ENCODE results near the gene SEC14L2.

DNA sequence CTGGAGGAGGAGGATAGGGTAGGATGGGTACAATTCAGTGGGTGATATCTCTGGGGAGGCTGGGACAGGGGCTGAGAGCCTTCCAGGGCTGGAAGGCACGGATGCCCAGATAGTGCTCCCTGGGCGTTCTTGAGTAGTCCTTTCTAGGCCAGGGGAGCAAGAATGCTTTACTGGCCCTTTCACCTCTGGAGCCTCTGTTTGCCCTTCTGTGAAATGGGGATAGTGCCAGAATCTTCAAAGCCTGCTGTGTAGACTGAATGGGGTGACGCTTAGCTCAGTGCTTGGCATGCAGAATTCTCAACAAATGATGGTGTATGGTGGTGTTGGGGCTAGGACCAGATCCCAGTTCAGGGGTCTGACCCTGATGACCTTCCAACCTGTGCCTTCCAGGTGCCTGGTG, 36.4 kb downstream of the SEC14L2 start:
- TF ChIP-seq EZH2 (IDR thresholded peaks at IDR 0.05; ENCODE audit: borderline replicate concordance, insufficient read depth, low read depth, low read length, poor library complexity, severe bottlenecking), result no peak
- TF ChIP-seq, protein P1, sequence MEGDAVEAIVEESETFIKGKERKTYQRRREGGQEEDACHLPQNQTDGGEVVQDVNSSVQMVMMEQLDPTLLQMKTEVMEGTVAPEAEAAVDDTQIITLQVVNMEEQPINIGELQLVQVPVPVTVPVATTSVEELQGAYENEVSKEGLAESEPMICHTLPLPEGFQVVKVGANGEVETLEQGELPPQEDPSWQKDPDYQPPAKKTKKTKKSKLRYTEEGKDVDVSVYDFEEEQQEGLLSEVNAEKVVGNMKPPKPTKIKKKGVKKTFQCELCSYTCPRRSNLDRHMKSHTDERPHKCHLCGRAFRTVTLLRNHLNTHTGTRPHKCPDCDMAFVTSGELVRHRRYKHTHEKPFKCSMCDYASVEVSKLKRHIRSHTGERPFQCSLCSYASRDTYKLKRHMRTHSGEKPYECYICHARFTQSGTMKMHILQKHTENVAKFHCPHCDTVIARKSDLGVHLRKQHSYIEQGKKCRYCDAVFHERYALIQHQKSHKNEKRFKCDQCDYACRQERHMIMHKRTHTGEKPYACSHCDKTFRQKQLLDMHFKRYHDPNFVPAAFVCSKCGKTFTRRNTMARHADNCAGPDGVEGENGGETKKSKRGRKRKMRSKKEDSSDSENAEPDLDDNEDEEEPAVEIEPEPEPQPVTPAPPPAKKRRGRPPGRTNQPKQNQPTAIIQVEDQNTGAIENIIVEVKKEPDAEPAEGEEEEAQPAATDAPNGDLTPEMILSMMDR (IDR thresholded peaks at IDR 0.05), result no peak
